Prostate gland (tissue), 2 donors: ENCODE results near the gene HBP1. TPM values are rescaled to one million over a fixed set of nuclear protein-coding genes. Genes with fewer than 3 reads are reported as not detected.

Experiments used
- DNase-seq: peaks from one replicate; pipeline ENCODE4 v3.0.0-alpha.2; 2019; ENCODE audit warnings: low spot score
- H3K27ac ChIP-seq, 2 donors: fragments of 200-600 bp; sonication (generic); 2 replicates each; pipeline ENCODE4 v1.5.1; 2017 to 2019
- H3K27me3 ChIP-seq: fragments of 200-600 bp; sonication (generic); replicated peaks from 2 replicates; pipeline ENCODE4 v1.5.1; 2019; ENCODE audit not compliant: insufficient read depth
- H3K36me3 ChIP-seq, 2 donors: fragments of 200-600 bp; sonication (generic); 1 replicate in 1 of 2; 2 replicates in 1 of 2; pipeline versions ENCODE4 v1.5.1 to v1.8.1; 2017 to 2019
- H3K4me1 ChIP-seq: fragments of 200-600 bp; sonication (generic); replicated peaks from 2 replicates; pipeline ENCODE4 v1.5.1; 2019
- H3K4me3 ChIP-seq, 2 donors: fragments of 200-600 bp; sonication (generic); 2 replicates each; pipeline ENCODE4 v1.5.1; 2017 to 2019
- H3K9me3 ChIP-seq: fragments of 200-600 bp; sonication (generic); 2 replicates; pipeline ENCODE4 v1.5.1; 2017
- CTCF ChIP-seq, 4 experiments: fragments of 200-600 bp in 2 of 4; fragments of 450-650 bp in 2 of 4; sonication (generic) in 2 of 4; IDR thresholded peaks; 1 replicate in 3 of 4; 2 replicates in 1 of 4; pipeline ENCODE4 v1.5.1; 2016 to 2019; ENCODE audit warnings: antibody characterized with exemption in 4 of 4, mild to moderate bottlenecking in 2 of 4, moderate library complexity in 2 of 4
- POLR2A ChIP-seq: fragments of 450-650 bp; IDR thresholded peaks from one replicate; pipeline ENCODE4 v1.6.1; 2016; ENCODE audit warnings: antibody characterized with exemption, mild to moderate bottlenecking
- POLR2AphosphoS5 ChIP-seq: sonication (generic); formaldehyde crosslinking; IDR thresholded peaks from one replicate; pipeline ENCODE4 v1.6.1; 2017; ENCODE audit warnings: antibody characterized with exemption
- WGBS: methylation state at CpG from one replicate; pipeline ENCODE4 v1.1.5; 2018; 5-methylcytosine and 5-hydroxymethylcytosine counted together
- intact Hi-C: fragments of 100-400 bp; cut with DNase I; formaldehyde crosslinking; loops from one replicate; pipeline ENCODE4 v1.14.2; 2022
- total RNA-seq, 2 donors: library from RNA; depleted of rRNA; stranded (reverse); fragments of >200 nt; gene quantifications; one replicate each; pipeline ENCODE4 v1.1.0, GENCODE V29; 2016

Gene HBP1
- total RNA-seq, 2 donors from 2014 or later: 91.3 to 109 TPM

GRCh38 chr7:107228291-107228690 lies 59.5 kb downstream of the HBP1 start:
- 98% methylated on average over 2 of the region's 2 CpGs for WGBS
- no peaks in the 10 kb centered on the region for H3K27me3 ChIP-seq
- DNase-seq: no peak
- TF ChIP-seq POLR2AphosphoS5: no peak
- no peak for TF ChIP-seq POLR2A
- no peak for TF ChIP-seq CTCF (IDR thresholded peaks at IDR 0.05)
- no peaks in the 10 kb centered on the region for H3K36me3 ChIP-seq
- H3K4me1 ChIP-seq: no peaks in the 10 kb centered on the region
- intact Hi-C loops: no loop called here
- H3K9me3 ChIP-seq: no peaks in the 10 kb centered on the region
- H3K27ac ChIP-seq: no peak overlapping the region
- H3K4me3 ChIP-seq: no peak overlapping the region

DNA sequence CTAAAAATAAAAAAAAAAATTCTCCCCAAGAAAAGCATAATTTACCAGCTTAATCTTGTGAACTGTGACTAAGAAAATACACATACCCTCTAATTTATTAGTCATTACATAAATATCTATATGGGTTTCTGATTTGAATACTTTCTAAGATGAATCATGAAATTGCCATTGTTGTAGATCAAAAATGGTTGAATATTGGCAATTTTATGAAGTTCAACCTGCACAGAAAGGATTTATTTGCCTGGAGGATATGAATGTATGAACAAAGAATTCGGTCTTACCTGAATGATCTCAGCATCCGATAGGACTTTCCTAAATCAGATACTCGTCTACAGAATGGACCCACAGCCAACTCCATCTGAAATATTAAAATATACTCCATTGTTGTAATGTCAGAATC lies 61.5 kb downstream of the HBP1 start:
- H3K27ac ChIP-seq: no peak overlapping the region
- H3K4me1 ChIP-seq: no peaks in the 10 kb centered on the region
- no peak overlapping the region for H3K4me3 ChIP-seq
- H3K36me3 ChIP-seq: no peaks in the 10 kb centered on the region
- H3K27me3 ChIP-seq: no peaks in the 10 kb centered on the region
- intact Hi-C loops: no loop called here
- H3K9me3 ChIP-seq: no peaks in the 10 kb centered on the region
- TF ChIP-seq POLR2A: no peak
- TF ChIP-seq POLR2AphosphoS5: no peak
- TF ChIP-seq CTCF (IDR thresholded peaks at IDR 0.05): no peak
- DNase-seq: no peak
- 100% methylated on average over 3 of the region's 3 CpGs for WGBS

- Histone ChIP-seq H3K4me3 (no peak overlapping the region), H3K27ac (no peak overlapping the region), H3K9me3 (no peaks in the 10 kb centered on the region), H3K27me3 (no peaks in the 10 kb centered on the region), H3K36me3 (no peaks in the 10 kb centered on the region), H3K4me1 (no peaks in the 10 kb centered on the region)
- intact Hi-C loops: no loop called here
- 91% methylated on average over 7 of the region's 7 CpGs for WGBS
- DNase-seq: no peak
- TF ChIP-seq POLR2A (no peak), POLR2AphosphoS5 (no peak), CTCF (IDR thresholded peaks at IDR 0.05) (no peak)
Observed at GRCh38 chr7:107232568-107233090, 63.8 kb downstream of the HBP1 start.

DNA sequence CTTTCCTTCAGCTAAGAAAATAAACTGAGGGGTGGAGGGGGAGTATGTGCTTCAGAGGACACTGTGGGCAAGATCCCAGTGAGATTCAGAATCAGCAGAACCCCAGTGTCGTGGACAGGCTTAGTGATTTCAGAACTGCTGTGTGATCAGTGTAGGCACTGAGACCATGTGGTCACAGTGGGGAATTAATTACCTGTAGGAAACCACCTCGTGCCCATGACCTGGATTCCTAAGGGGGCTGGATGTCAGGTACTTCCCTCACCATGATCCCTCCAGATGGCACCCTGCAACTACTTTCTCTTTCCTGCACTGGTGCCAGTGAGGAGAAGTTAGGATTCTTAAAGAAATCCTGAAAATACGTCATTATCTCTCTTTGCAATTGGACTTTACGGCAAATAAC lies 64.4 kb downstream of the HBP1 start:
- WGBS: 91% methylated on average over 4 of the region's 4 CpGs

More for the DNA sequence above, 64.4 kb downstream of the HBP1 start:
- Histone ChIP-seq H3K27ac (no peak overlapping the region), H3K4me3 (no peak overlapping the region), H3K4me1 (no peaks in the 10 kb centered on the region), H3K36me3 (no peaks in the 10 kb centered on the region), H3K9me3 (no peaks in the 10 kb centered on the region), H3K27me3 (no peaks in the 10 kb centered on the region)
- DNase-seq: no peak
- intact Hi-C loops: no loop called here
- TF ChIP-seq POLR2AphosphoS5 (no peak), CTCF (IDR thresholded peaks at IDR 0.05) (no peak), POLR2A (no peak)
